Lung (tissue), 12 donors: ENCODE data around the gene AK4. TPM values are rescaled to one million over a fixed set of nuclear protein-coding genes. Genes with fewer than 3 reads are reported as not detected.
"Not testable (repeated sequence)": the region's sequence is repeated elsewhere in the genome, so short reads cannot be mapped to it uniquely, and the experiment has no call there.

Experiments
- ATAC-seq: fragments of 200-7000 bp; cut with Tn5 transposase; one replicate; pipeline ENCODE4 v1.9.1; 2020; ENCODE audit warnings: moderate number of reproducible peaks; ENCODE audit not compliant: insufficient read depth, low FRiP score
- DNase-seq, 3 donors: peaks; one replicate each; pipeline ENCODE4 v3.0.0-alpha.2; 2013 to 2017
- H3K27ac ChIP-seq, 2 donors: one replicate each; pipeline ENCODE4 v1.5.1; 2013; ENCODE audit warnings: mild to moderate bottlenecking in 2 of 2, moderate library complexity in 2 of 2, control low read depth in 1 of 2, inconsistent platforms in 1 of 2, low read depth in 1 of 2, low read length in 1 of 2
- H3K27me3 ChIP-seq, 3 donors: one replicate each; pipeline ENCODE4 v1.5.1; 2013; ENCODE audit warnings: low read length in 2 of 3; ENCODE audit not compliant: control insufficient read depth in 3 of 3, insufficient read depth in 3 of 3
- H3K36me3 ChIP-seq, 4 donors: one replicate each; pipeline ENCODE4 v1.5.1; 2013; ENCODE audit warnings: low read length in 4 of 4, mild to moderate bottlenecking in 1 of 4, moderate library complexity in 1 of 4; ENCODE audit not compliant: control insufficient read depth in 4 of 4, insufficient read depth in 4 of 4
- H3K4me1 ChIP-seq, 5 donors: one replicate each; pipeline ENCODE4 v1.5.1; 2013; ENCODE audit warnings: low read length in 5 of 5, mild to moderate bottlenecking in 2 of 5, moderate library complexity in 1 of 5; ENCODE audit not compliant: control insufficient read depth in 5 of 5, insufficient read depth in 5 of 5
- H3K4me3 ChIP-seq: one replicate; pipeline ENCODE4 v1.5.1; 2013; ENCODE audit warnings: mild to moderate bottlenecking, control low read depth, moderate library complexity
- H3K9ac ChIP-seq, 2 donors: one replicate each; pipeline ENCODE4 v1.5.1; 2013; ENCODE audit warnings: low read length in 2 of 2, control low read depth in 1 of 2; ENCODE audit not compliant: insufficient read depth in 1 of 2
- H3K9me3 ChIP-seq, 4 donors: one replicate each; pipeline ENCODE4 v1.5.1; 2013; ENCODE audit warnings: low read length in 3 of 4, mild to moderate bottlenecking in 1 of 4, moderate library complexity in 1 of 4; ENCODE audit not compliant: control insufficient read depth in 4 of 4, insufficient read depth in 3 of 4
- CTCF ChIP-seq: IDR thresholded peaks from 2 replicates; pipeline ENCODE4 v1.5.1; 2012; ENCODE audit warnings: mild to moderate bottlenecking; ENCODE audit errors: control extremely low read depth, extremely low read depth
- WGBS, 2 donors: extraction: QIAGEN DNeasy Blood & Tissue Kit; methylation state at CpG; one replicate each; pipeline ENCODE4 v1.1.7; 2013; 5-methylcytosine and 5-hydroxymethylcytosine counted together
- polyA plus RNA-seq, 2 donors: library from polyadenylated mRNA; stranded (reverse); fragments of 200-250 nt; gene quantifications; one replicate each; pipeline ENCODE4 v1.2.1, GENCODE V29; 2013
- total RNA-seq, 2 donors: library from RNA; depleted of rRNA in 1 of 2; stranded (reverse); fragments of >200 nt in 1 of 2; gene quantifications; one replicate each; pipeline ENCODE4 v1.2.1, GENCODE V29; 2014 to 2021
- donor health status: control.
- donor health status: control.
- donor health status: Bipolar disorder and iron deficiency.
- donor health status: healthy.
- donor health status: DM: yes; HTN: yes; CAD: no.

The AK4 gene
- total and polyA plus RNA-seq, 4 donors: 1.1 to 13.7 (median 6.5) TPM

- ATAC-seq (no peak), DNase-seq (peak; percentile 70 to 82 (median 82))
- Histone ChIP-seq H3K27ac (no peak overlapping the region), H3K27me3 (no peaks in the 10 kb centered on the region), H3K4me1 (peaks cover 0 to 10% (median 4%) of the 10 kb centered on the region in 5 donors), H3K9ac (no peak overlapping the region), H3K9me3 (no peaks in the 10 kb centered on the region), H3K4me3 (no peak overlapping the region), H3K36me3 (no peaks in the 10 kb centered on the region)
- TF ChIP-seq CTCF: no peak
- WGBS, 2 donors: 48 to 60% methylated on average over 4 of the region's 4 CpGs
These were observed 33.7 kb upstream of the AK4 start for GRCh38 chr1:65114322-65114721.

- TF ChIP-seq CTCF: no peak
- Histone ChIP-seq H3K9ac (no peak overlapping the region), H3K4me1 (no peaks in the 10 kb centered on the region), H3K27ac (no peak overlapping the region), H3K36me3 (no peaks in the 10 kb centered on the region), H3K4me3 (no peak overlapping the region), H3K27me3 (no peaks in the 10 kb centered on the region), H3K9me3 (no peaks in the 10 kb centered on the region)
- ATAC-seq (no peak), DNase-seq (no peak)
- WGBS, 2 donors: 88 to 93% methylated on average over 4 of the region's 4 CpGs
These were observed 28.1 kb upstream of the AK4 start for GRCh38 chr1:65119951-65120350.

- H3K4me1 ChIP-seq, H3K9ac ChIP-seq, H3K4me3 ChIP-seq, ATAC-seq, H3K9me3 ChIP-seq, DNase-seq, H3K27ac ChIP-seq, H3K36me3 ChIP-seq: not testable (repeated sequence)
- peaks cover 0 to 15% (median 0%) of the 10 kb centered on the region in 3 donors for H3K27me3 ChIP-seq
- 95 to 96% methylated on average over 4 of the region's 4 CpGs for WGBS, 2 donors
These were observed 18.9 kb upstream of the AK4 start for GRCh38 chr1:65129104-65129503.

GRCh38 chr1:65138524-65138923 lies 9.5 kb upstream of the AK4 start:
- Histone ChIP-seq H3K27me3 (peaks cover 0 to 18% (median 0%) of the 10 kb centered on the region in 3 donors), H3K36me3 (no peaks in the 10 kb centered on the region), H3K9me3 (no peaks in the 10 kb centered on the region), H3K4me3 (no peak overlapping the region), H3K9ac (no peak overlapping the region), H3K4me1 (no peaks in the 10 kb centered on the region), H3K27ac (no peak overlapping the region)
- TF ChIP-seq CTCF: no peak
- ATAC-seq (no peak), DNase-seq (no peak)
- WGBS, 2 donors: 92 to 100% methylated on average over 1 of the region's 1 CpG

GRCh38 chr1:65139793-65140192 lies 8.2 kb upstream of the AK4 start:
- H3K4me1 ChIP-seq: not testable (repeated sequence)
- WGBS, 2 donors: 54 to 88% methylated on average over 2 to 3 of the region's 3 CpGs

More at GRCh38 chr1:65139793-65140192, 8.2 kb upstream of the AK4 start:
- not testable (repeated sequence) for H3K4me3 ChIP-seq, H3K36me3 ChIP-seq, H3K9ac ChIP-seq, H3K9me3 ChIP-seq, H3K27ac ChIP-seq, DNase-seq, ATAC-seq
- peaks cover 0 to 22% (median 3%) of the 10 kb centered on the region in 3 donors for H3K27me3 ChIP-seq
